AG04450 (cell line): ENCODE results near the gene DACH1. TPM values are rescaled to one million over a fixed set of nuclear protein-coding genes. Genes with fewer than 3 reads are reported as not detected.
"Not testable (repeated sequence)": the region's sequence is repeated elsewhere in the genome, so short reads cannot be mapped to it uniquely, and the experiment has no call there.

Source experiments
- CTCF ChIA-PET: fragments of 300-600, 350-600 bp; formaldehyde crosslinking; extraction: SDS; loops from one replicate; lab custom pipeline; 2022; ENCODE audit warnings: antibody characterized with exemption, inconsistent platforms; lab: Charles Lee
- POLR2A ChIA-PET: fragments of 350-600 bp; formaldehyde crosslinking; extraction: SDS; loops from one replicate; lab custom pipeline; 2021; ENCODE audit warnings: antibody characterized with exemption, inconsistent platforms; lab: Yijun Ruan, JAX
- DNase-seq: peaks from one replicate; pipeline ENCODE4 v3.0.0-alpha.2; 2011; ENCODE audit warnings: low read depth, low spot score
- H3K27ac ChIP-seq: one replicate; pipeline ENCODE4 v1.5.1; 2012; ENCODE audit warnings: low read depth, low read length, control low read depth
- H3K27me3 ChIP-seq: one replicate; pipeline ENCODE4 v1.6.0; 2012; ENCODE audit warnings: low read length; ENCODE audit not compliant: control insufficient read depth, insufficient read depth
- H3K4me3 ChIP-seq: 2 replicates; pipeline ENCODE4 v1.5.1; 2011; ENCODE audit warnings: mild to moderate bottlenecking, low read depth, low read length, control low read depth
- H3K9me3 ChIP-seq: 2 replicates; pipeline ENCODE4 v1.5.1; 2012; ENCODE audit warnings: low read length; ENCODE audit not compliant: control insufficient read depth, insufficient read depth
- polyA plus RNA-seq: library from polyadenylated mRNA; depleted of rRNA; stranded (reverse); fragments of >200 nt; gene quantifications from 2 replicates; pipeline ENCODE4 v1.2.3, GENCODE V29; 2011
- TF ChIP-seq, protein P1 (sequence below): IDR thresholded peaks from 2 replicates; pipeline ENCODE4 v1.5.1; 2011; ENCODE audit warnings: low read depth, low read length, control low read depth, inconsistent platforms

DACH1 gene
- polyA plus RNA-seq, 1 experiment: 0.10 TPM

- DNase-seq: no peak
- Histone ChIP-seq H3K4me3 (no peak overlapping the region), H3K9me3 (no peaks in the 10 kb centered on the region), H3K27ac (no peak overlapping the region), H3K27me3 (no peaks in the 10 kb centered on the region)
- TF ChIP-seq, protein P1, sequence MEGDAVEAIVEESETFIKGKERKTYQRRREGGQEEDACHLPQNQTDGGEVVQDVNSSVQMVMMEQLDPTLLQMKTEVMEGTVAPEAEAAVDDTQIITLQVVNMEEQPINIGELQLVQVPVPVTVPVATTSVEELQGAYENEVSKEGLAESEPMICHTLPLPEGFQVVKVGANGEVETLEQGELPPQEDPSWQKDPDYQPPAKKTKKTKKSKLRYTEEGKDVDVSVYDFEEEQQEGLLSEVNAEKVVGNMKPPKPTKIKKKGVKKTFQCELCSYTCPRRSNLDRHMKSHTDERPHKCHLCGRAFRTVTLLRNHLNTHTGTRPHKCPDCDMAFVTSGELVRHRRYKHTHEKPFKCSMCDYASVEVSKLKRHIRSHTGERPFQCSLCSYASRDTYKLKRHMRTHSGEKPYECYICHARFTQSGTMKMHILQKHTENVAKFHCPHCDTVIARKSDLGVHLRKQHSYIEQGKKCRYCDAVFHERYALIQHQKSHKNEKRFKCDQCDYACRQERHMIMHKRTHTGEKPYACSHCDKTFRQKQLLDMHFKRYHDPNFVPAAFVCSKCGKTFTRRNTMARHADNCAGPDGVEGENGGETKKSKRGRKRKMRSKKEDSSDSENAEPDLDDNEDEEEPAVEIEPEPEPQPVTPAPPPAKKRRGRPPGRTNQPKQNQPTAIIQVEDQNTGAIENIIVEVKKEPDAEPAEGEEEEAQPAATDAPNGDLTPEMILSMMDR: no peak
- CTCF ChIA-PET: no interaction called here
- POLR2A ChIA-PET: no interaction called here
Measured at GRCh38 chr13:71786875-71787274, 80.1 kb downstream of the DACH1 start.

GRCh38 chr13:71785361-71785760 is 81.6 kb downstream of the DACH1 start:
- H3K9me3 ChIP-seq: no peaks in the 10 kb centered on the region
- H3K4me3 ChIP-seq: no peak overlapping the region
- H3K27ac ChIP-seq: no peak overlapping the region
- POLR2A ChIA-PET: no interaction called here
- no peaks in the 10 kb centered on the region for H3K27me3 ChIP-seq
- TF ChIP-seq, protein P1: no peak
- CTCF ChIA-PET: no interaction called here
- no peak for DNase-seq

DNA sequence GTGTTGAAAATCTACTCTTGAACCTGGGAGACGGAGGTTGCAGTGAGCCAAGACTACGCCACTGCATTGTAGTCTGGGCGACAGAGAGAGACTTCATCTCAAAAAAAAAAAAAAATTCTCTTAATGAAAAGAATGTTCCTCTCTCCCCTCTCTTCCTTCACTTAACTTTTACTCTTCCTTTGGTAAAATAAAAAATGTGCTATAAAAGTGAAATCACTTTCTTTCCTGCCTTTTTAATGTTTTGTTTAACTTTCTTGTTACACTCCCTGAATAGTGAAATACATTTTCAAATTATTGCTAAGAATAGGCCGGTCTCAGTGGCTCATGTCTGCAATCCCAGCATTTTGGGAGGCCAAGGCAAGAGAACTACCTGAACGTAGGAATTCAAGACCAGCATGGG is 86.5 kb downstream of the DACH1 start:
- no peaks in the 10 kb centered on the region for H3K9me3 ChIP-seq
- ChIA-PET CTCF (no interaction called here), POLR2A (no interaction called here)
- DNase-seq: no peak
- TF ChIP-seq, protein P1: no peak
- no peak overlapping the region for H3K27ac ChIP-seq
- no peaks in the 10 kb centered on the region for H3K27me3 ChIP-seq
- no peak overlapping the region for H3K4me3 ChIP-seq

- H3K27ac ChIP-seq, POLR2A ChIA-PET, H3K27me3 ChIP-seq, DNase-seq, CTCF ChIA-PET, H3K9me3 ChIP-seq, H3K4me3 ChIP-seq: not testable (repeated sequence)
Measured at GRCh38 chr13:71778998-71779397, 88.0 kb downstream of the DACH1 start.

- TF ChIP-seq, protein P1: no peak
- Histone ChIP-seq H3K27me3 (no peaks in the 10 kb centered on the region), H3K9me3 (no peaks in the 10 kb centered on the region), H3K4me3 (no peak overlapping the region), H3K27ac (no peak overlapping the region)
- ChIA-PET POLR2A (no interaction called here), CTCF (no interaction called here)
- DNase-seq: no peak
Measured at GRCh38 chr13:71775966-71776365, 91.0 kb downstream of the DACH1 start.

GRCh38 chr13:71774863-71775262 is 92.1 kb downstream of the DACH1 start:
- TF ChIP-seq, protein P1: no peak
- CTCF ChIA-PET: interaction anchor here (0.6 kb wide), 1 partner anchor 406 kb away, joined by 7 read pairs; no protein-coding TSS in a partner anchor
- H3K27me3 ChIP-seq: no peaks in the 10 kb centered on the region
- POLR2A ChIA-PET: no interaction called here
- H3K27ac ChIP-seq: no peak overlapping the region
- H3K9me3 ChIP-seq: no peaks in the 10 kb centered on the region
- H3K4me3 ChIP-seq: no peak overlapping the region
- no peak for DNase-seq
